Smooth muscle cell (in vitro differentiated cells): Measurements from ENCODE around the gene LITAF. TPM values are rescaled to one million over a fixed set of nuclear protein-coding genes. Genes with fewer than 3 reads are reported as not detected.

Experiments
- DNase-seq: peaks from one replicate; lab custom pipeline; 2025; ENCODE audit not compliant: unreplicated experiment; lab: John Stamatoyannopoulos, UW
- H2AFZ ChIP-seq: fragments of 200-600 bp; sonication (generic); 2 replicates; pipeline ENCODE4 v1.6.0; 2016; ENCODE audit warnings: antibody characterized with exemption, low read depth, mild to moderate bottlenecking
- H3F3A ChIP-seq: fragments of 200-600 bp; sonication (generic); 2 replicates; pipeline ENCODE4 v1.6.0; 2017; ENCODE audit warnings: antibody characterized with exemption, low read depth
- H3K27ac ChIP-seq: fragments of 200-600 bp; sonication (generic); 2 replicates; pipeline ENCODE4 v1.5.1; 2016; ENCODE audit warnings: low read depth, mild to moderate bottlenecking
- H3K27me3 ChIP-seq: fragments of 200-600 bp; sonication (generic); 2 replicates; pipeline ENCODE4 v1.6.1; 2016; ENCODE audit warnings: low read depth, mild to moderate bottlenecking
- H3K36me3 ChIP-seq: fragments of 200-600 bp; sonication (generic); 2 replicates; pipeline ENCODE4 v1.5.1; 2016; ENCODE audit warnings: low read depth
- H3K4me1 ChIP-seq: fragments of 200-600 bp; sonication (generic); 2 replicates; pipeline ENCODE4 v1.5.1; 2016; ENCODE audit warnings: low read depth
- H3K4me2 ChIP-seq: fragments of 200-600 bp; sonication (generic); 2 replicates; pipeline ENCODE4 v1.6.0; 2016; ENCODE audit warnings: mild to moderate bottlenecking
- H3K4me3 ChIP-seq: fragments of 200-600 bp; sonication (generic); 2 replicates; pipeline ENCODE4 v1.5.1; 2016; ENCODE audit warnings: mild to moderate bottlenecking
- H3K79me2 ChIP-seq: fragments of 200-600 bp; sonication (generic); 2 replicates; pipeline ENCODE4 v1.6.0; 2016; ENCODE audit warnings: low read depth, mild to moderate bottlenecking
- H3K9ac ChIP-seq: fragments of 200-600 bp; sonication (generic); 2 replicates; pipeline ENCODE4 v1.6.0; 2016; ENCODE audit warnings: low read depth
- H3K9me3 ChIP-seq: fragments of 200-600 bp; sonication (generic); replicated peaks from 2 replicates; pipeline ENCODE4 v1.5.1; 2016; ENCODE audit warnings: low read depth
- H4K20me1 ChIP-seq: fragments of 200-600 bp; sonication (generic); 2 replicates; pipeline ENCODE4 v1.6.0; 2016; ENCODE audit warnings: low read depth
- WGBS: methylation state at CpG from one replicate; pipeline ENCODE4 v1.1.7; 2016; ENCODE audit warnings: low lambda C conversion rate; 5-methylcytosine and 5-hydroxymethylcytosine counted together
- polyA plus RNA-seq: library from polyadenylated mRNA; unstranded; fragments of >200 nt; fragmentation: Nextera tagmentation; extraction: Ambion mirVana; gene quantifications from 2 replicates; pipeline ENCODE4 v1.2.1, GENCODE V29; 2016
- total RNA-seq: library from RNA; depleted of rRNA; stranded (reverse); fragments of >200 nt; gene quantifications from 2 replicates; pipeline ENCODE4 v1.2.3, GENCODE V29; 2014
- TF ChIP-seq, protein P1 (sequence below): fragments of 200-600 bp; sonication (generic); IDR thresholded peaks from 2 replicates; pipeline ENCODE4 v1.5.1; 2017; ENCODE audit warnings: borderline replicate concordance, mild to moderate bottlenecking, antibody characterized with exemption; ENCODE audit not compliant: insufficient read depth, poor library complexity, severe bottlenecking

The LITAF gene
- total and polyA plus RNA-seq, 2 experiments from 2014 or later: 40.4 to 72.6 TPM

DNA sequence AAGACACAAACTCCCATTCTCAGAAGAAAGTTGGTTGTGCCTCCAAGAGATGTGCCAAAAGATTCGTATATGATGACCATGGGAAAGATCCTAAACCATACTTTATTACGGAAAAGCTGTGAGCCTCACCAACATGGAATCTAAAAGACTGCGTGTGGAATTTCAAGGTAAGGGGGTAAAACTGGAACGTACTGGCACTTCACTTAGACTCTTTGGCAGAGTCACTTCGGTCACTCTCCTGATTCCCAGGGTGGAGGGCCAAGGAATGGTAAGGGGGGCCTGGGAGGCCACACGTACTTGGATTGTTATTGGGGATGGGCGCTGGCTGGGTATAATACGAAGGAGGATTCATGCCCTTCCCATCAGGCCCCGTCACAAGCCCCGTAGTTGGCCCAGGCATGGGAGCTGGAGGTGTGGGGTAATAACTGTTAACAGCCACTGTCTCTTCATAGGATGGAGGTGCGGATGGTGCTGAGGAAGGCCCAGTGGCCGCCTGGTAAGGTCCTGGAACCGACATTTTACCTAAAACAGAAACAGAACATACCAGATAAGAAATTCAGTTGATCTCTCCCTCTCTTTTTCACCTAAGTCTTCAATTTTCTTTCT, 30.4 kb downstream of the LITAF start:
- Histone ChIP-seq H3K36me3 (peaks cover 10% of the 10 kb centered on the region), H3K27me3 (no peaks in the 10 kb centered on the region), H3K27ac (no peak overlapping the region), H3K79me2 (peaks cover 45% of the 10 kb centered on the region), H3K4me3 (no peak overlapping the region), H3K4me1 (peaks cover 9% of the 10 kb centered on the region), H3K9me3 (peaks cover 9% of the 10 kb centered on the region), H3F3A (no peaks in the 10 kb centered on the region), H3K4me2 (no peak overlapping the region), H4K20me1 (peaks cover 27% of the 10 kb centered on the region), H2AFZ (no peak overlapping the region), H3K9ac (no peak overlapping the region)
- 97% methylated on average over 13 of the region's 13 CpGs for WGBS
- TF ChIP-seq, protein P1, sequence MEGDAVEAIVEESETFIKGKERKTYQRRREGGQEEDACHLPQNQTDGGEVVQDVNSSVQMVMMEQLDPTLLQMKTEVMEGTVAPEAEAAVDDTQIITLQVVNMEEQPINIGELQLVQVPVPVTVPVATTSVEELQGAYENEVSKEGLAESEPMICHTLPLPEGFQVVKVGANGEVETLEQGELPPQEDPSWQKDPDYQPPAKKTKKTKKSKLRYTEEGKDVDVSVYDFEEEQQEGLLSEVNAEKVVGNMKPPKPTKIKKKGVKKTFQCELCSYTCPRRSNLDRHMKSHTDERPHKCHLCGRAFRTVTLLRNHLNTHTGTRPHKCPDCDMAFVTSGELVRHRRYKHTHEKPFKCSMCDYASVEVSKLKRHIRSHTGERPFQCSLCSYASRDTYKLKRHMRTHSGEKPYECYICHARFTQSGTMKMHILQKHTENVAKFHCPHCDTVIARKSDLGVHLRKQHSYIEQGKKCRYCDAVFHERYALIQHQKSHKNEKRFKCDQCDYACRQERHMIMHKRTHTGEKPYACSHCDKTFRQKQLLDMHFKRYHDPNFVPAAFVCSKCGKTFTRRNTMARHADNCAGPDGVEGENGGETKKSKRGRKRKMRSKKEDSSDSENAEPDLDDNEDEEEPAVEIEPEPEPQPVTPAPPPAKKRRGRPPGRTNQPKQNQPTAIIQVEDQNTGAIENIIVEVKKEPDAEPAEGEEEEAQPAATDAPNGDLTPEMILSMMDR: no peak
- DNase-seq: no peak

DNA sequence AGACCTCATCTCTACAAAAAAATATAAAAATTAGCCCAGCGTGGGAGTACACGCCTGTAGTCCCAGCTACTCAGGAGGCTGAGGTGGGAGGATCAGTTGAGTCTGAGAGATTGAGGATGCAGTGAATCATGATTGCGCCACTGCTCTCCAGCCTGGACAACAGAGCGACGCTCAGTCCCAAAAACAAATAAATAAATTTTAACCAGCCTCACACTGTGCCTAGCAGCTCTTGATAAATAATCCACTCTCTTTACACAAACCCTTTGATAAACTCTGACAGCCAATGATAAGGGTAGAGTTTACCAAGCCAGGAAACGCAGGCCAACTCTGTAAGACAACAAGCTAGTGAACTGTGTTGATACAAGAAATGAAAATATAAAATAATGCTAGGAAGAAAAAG, 32.7 kb downstream of the LITAF start:
- peaks cover 20% of the 10 kb centered on the region for H3K36me3 ChIP-seq
- H4K20me1 ChIP-seq: peaks cover 17% of the 10 kb centered on the region

DNA sequence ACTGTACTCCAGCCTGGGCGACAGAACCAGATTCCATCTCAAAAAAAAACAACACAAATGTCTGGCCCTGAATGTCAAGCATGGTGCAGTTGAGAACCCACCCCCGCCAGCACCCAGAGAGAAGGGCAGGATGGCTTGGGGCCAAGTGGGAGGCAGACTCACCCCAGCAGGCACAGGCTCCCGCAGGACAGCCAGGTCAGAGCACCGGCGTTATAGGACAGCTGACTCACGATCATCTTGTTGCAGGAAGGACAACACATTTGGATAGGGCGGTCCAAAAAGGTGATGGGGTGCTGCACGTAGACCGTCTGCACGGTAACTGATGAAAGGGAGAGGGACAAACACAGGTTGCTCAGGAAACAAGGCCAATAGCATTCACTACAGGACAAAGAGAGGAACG, 33.3 kb downstream of the LITAF start:
- no peaks in the 10 kb centered on the region for H3K27me3 ChIP-seq
- no peak overlapping the region for H3K9ac ChIP-seq
- H2AFZ ChIP-seq: no peak overlapping the region
- peaks cover 10% of the 10 kb centered on the region for H4K20me1 ChIP-seq
- TF ChIP-seq, protein P1: no peak
- peaks cover 9% of the 10 kb centered on the region for H3K9me3 ChIP-seq
- H3K4me1 ChIP-seq: no peaks in the 10 kb centered on the region
- over 99% methylated on average over 11 of the region's 11 CpGs for WGBS
- no peaks in the 10 kb centered on the region for H3F3A ChIP-seq
- DNase-seq: no peak
- no peak overlapping the region for H3K27ac ChIP-seq
- H3K4me3 ChIP-seq: no peak overlapping the region
- peaks cover 20% of the 10 kb centered on the region for H3K36me3 ChIP-seq
- peaks cover 24% of the 10 kb centered on the region for H3K79me2 ChIP-seq
- H3K4me2 ChIP-seq: no peak overlapping the region

More for the DNA sequence above, 32.7 kb downstream of the LITAF start:
- H3K9me3 ChIP-seq: peaks cover 9% of the 10 kb centered on the region
- H3K4me3 ChIP-seq: no peak overlapping the region
- H3K27ac ChIP-seq: no peak overlapping the region
- H3F3A ChIP-seq: no peaks in the 10 kb centered on the region
- TF ChIP-seq, protein P1: no peak
- no peak overlapping the region for H3K4me2 ChIP-seq
- no peak overlapping the region for H3K9ac ChIP-seq
- 68% methylated on average over 6 of the region's 6 CpGs for WGBS
- peaks cover 31% of the 10 kb centered on the region for H3K79me2 ChIP-seq
- H3K4me1 ChIP-seq: no peaks in the 10 kb centered on the region
- no peak for DNase-seq
- H3K27me3 ChIP-seq: no peaks in the 10 kb centered on the region
- no peak overlapping the region for H2AFZ ChIP-seq

DNA sequence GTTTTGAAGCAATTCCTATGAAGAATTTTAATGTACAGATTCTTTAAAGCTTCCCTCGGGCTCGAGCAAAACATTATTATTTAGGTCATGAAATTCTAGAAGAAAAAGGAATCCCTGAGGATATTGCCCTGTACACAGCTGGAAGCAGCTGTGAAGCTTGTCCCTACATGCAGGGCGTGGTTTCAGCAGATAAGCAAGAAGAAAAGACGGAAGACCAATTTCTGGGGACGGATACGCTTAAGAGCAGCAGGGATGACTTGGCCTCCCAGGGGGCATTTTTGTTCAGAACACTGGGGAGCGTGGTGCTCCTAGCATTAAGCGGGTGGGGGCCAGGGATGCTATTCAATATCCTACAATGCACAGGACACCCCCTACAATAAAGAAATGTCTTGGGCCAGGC, 34.3 kb downstream of the LITAF start:
- H2AFZ ChIP-seq: no peak overlapping the region
- DNase-seq: no peak
- H3K4me3 ChIP-seq: no peak overlapping the region
- no peaks in the 10 kb centered on the region for H3K27me3 ChIP-seq
- WGBS: 93% methylated on average over 8 of the region's 8 CpGs
- H3K4me2 ChIP-seq: no peak overlapping the region
- no peaks in the 10 kb centered on the region for H3K4me1 ChIP-seq
- no peak overlapping the region for H3K9ac ChIP-seq
- H3K79me2 ChIP-seq: peaks cover 17% of the 10 kb centered on the region
- H3K27ac ChIP-seq: no peak overlapping the region
- no peaks in the 10 kb centered on the region for H3F3A ChIP-seq
- TF ChIP-seq, protein P1: no peak
- peaks cover 20% of the 10 kb centered on the region for H3K36me3 ChIP-seq
- H4K20me1 ChIP-seq: peaks cover 5% of the 10 kb centered on the region
- peaks cover 9% of the 10 kb centered on the region for H3K9me3 ChIP-seq
